HG02678 (cell line): ENCODE results near the gene SNED1.

Experiments used
- ATAC-seq: cut with Tn5 transposase; IDR thresholded peaks from one replicate; pipeline ENCODE4 v1.9.1; 2021; ENCODE audit warnings: mild to moderate bottlenecking, moderate library complexity; ENCODE audit not compliant: unreplicated experiment

SNED1 gene

GRCh38 chr2:240997856-240998705 is at the start of gene SNED1:
Gene SNED1, plus strand, starts transcription at chr2:240998618. Its CDS starts 220 bp downstream, at chr2:240998838.
- ATAC-seq, result no peak

GRCh38 chr2:240948905-240949790 is 49.3 kb upstream of the SNED1 start:
- no peak for ATAC-seq

- no peak for ATAC-seq
Measured at GRCh38 chr2:240949791-240950705, 48.4 kb upstream of the SNED1 start.

GRCh38 chr2:240951045-240951594 is 47.3 kb upstream of the SNED1 start:
- ATAC-seq, result no peak

- ATAC-seq, result no peak
Measured at GRCh38 chr2:240952496-240953246, 45.7 kb upstream of the SNED1 start.

- no peak for ATAC-seq
Measured at GRCh38 chr2:240953426-240954410, 44.7 kb upstream of the SNED1 start.

GRCh38 chr2:240954436-240955305 is 43.7 kb upstream of the SNED1 start:
- no peak for ATAC-seq

- ATAC-seq, result no peak
Measured at GRCh38 chr2:240955306-240956170, 42.9 kb upstream of the SNED1 start.

- no peak for ATAC-seq
Measured at GRCh38 chr2:240956171-240956934, 42.1 kb upstream of the SNED1 start.

- no peak for ATAC-seq
Measured at GRCh38 chr2:240956935-240957655, 41.3 kb upstream of the SNED1 start.

- ATAC-seq, result no peak
Measured at GRCh38 chr2:240957656-240958365, 40.6 kb upstream of the SNED1 start.

- no peak for ATAC-seq
Measured at GRCh38 chr2:240958366-240959213, 39.8 kb upstream of the SNED1 start.

GRCh38 chr2:240959214-240959940 is 39.0 kb upstream of the SNED1 start:
- no peak for ATAC-seq
